ENCODE measurements around the gene HPCAL4.

The HPCAL4 gene

DNA sequence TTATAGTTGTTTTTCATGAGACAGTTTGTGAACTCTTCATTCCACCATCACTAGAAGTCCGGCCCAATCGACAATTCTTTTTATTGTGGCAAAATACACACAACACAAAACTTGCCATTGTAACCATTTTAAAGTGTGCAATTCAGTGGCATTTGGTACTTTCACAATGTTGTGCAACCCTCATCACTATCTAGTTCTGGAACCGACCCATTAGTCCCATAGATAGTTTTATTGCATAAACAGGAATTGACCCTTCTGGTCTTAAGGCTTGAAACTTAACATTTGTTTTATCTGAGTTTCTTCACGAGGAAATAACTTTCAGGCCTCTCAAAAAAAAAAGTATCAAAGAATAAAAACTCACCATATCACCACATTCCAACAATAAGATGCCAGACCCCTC lies 38.6 kb upstream of the HPCAL4 start:
- no peak overlapping the region for H3K4me3 ChIP-seq (replicated peaks; ENCODE audit: low read depth, low read length)
- TF ChIP-seq, protein P1, sequence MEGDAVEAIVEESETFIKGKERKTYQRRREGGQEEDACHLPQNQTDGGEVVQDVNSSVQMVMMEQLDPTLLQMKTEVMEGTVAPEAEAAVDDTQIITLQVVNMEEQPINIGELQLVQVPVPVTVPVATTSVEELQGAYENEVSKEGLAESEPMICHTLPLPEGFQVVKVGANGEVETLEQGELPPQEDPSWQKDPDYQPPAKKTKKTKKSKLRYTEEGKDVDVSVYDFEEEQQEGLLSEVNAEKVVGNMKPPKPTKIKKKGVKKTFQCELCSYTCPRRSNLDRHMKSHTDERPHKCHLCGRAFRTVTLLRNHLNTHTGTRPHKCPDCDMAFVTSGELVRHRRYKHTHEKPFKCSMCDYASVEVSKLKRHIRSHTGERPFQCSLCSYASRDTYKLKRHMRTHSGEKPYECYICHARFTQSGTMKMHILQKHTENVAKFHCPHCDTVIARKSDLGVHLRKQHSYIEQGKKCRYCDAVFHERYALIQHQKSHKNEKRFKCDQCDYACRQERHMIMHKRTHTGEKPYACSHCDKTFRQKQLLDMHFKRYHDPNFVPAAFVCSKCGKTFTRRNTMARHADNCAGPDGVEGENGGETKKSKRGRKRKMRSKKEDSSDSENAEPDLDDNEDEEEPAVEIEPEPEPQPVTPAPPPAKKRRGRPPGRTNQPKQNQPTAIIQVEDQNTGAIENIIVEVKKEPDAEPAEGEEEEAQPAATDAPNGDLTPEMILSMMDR (IDR thresholded peaks at IDR 0.05; ENCODE audit: low read depth, low read length, missing control alignments) = no peak
- no peak for DNase-seq (ENCODE audit: extremely low read depth, low read depth)

DNA sequence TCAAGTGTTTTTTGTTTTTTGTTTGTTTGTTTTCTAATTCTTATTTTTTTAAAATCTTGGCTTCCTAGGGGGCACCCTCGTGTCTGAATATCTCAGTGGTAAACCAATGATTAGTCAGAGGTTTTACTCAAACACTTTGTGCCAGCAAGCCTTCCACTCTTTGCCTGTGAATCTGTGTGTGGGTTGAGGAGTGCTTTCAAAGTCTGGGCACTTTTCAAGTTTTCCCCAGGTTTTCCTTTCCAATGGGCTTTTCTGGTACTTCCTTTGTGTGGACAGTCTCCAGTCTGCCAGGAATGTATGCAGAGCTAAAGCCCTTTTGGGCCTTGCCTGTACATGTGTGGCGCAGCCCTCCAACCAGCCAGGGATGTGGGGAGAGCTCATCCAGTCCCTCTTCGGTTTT lies 37.8 kb upstream of the HPCAL4 start:
- DNase-seq (ENCODE audit: extremely low read depth, low read depth) = no peak
- H3K4me3 ChIP-seq (replicated peaks; ENCODE audit: low read depth, low read length) = no peak overlapping the region
- TF ChIP-seq, protein P1 (IDR thresholded peaks at IDR 0.05; ENCODE audit: low read depth, low read length, missing control alignments) = no peak

DNA sequence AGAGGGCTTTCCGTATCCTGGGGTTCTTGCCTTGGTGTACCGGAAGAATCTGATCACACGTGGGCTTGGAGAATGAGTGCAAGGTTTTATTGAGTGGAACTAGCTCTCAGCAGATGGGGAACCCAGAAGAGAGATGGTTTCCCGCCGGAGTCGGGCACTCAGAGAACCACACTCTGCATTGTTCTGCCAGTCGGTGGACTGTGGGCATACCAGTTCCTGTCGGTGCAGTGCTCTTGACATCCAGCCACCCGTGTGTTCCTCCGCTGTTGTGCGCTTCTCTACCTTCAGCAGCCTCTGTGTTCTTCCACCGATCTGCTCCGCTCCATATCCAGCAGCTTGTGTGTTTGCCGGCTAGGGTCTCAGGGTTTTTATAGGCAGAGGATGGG lies 36.7 kb upstream of the HPCAL4 start:
- no peak for DNase-seq (ENCODE audit: extremely low read depth, low read depth)
- TF ChIP-seq, protein P1 (IDR thresholded peaks at IDR 0.05; ENCODE audit: low read depth, low read length, missing control alignments) = no peak
- H3K4me3 ChIP-seq (replicated peaks; ENCODE audit: low read depth, low read length) = no peak overlapping the region

DNA sequence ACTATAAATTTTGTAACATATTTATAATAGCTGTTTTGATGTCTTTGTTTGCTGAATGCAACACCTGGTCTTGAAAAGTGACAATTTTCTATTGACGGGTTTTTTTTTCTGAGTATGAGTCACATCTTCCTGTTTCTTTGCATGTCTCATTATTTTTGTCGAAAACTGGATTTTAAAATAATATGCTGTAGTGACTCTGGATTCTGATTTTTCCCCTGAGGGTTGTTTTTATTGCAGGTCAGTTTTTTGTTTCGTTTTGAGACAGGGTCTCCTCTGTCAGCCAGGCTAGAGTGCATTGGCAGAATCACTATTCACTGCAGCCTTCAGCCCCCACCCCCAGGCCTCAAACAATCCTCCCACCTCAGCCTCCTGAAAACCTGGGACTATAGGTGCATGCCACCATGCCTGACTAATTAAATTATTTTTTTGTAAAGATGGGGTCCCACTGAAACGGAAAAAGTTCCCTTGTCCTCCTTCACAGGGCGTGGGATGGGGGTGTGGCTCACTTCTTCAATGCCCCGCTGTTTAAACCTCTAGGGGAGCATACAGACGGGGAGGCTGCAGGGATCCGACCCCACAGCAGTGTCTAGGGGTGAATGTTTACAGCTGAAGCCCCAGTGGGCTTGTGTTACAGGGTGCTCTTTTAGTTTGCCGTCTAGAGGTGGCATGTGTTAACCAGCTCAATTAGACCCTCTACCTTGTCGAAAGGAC lies 36.1 kb upstream of the HPCAL4 start:
- TF ChIP-seq, protein P1 (IDR thresholded peaks at IDR 0.05; ENCODE audit: low read depth, low read length, missing control alignments) = no peak
- H3K4me3 ChIP-seq (replicated peaks; ENCODE audit: low read depth, low read length) = no peak overlapping the region
- no peak for DNase-seq (ENCODE audit: extremely low read depth, low read depth)

DNA sequence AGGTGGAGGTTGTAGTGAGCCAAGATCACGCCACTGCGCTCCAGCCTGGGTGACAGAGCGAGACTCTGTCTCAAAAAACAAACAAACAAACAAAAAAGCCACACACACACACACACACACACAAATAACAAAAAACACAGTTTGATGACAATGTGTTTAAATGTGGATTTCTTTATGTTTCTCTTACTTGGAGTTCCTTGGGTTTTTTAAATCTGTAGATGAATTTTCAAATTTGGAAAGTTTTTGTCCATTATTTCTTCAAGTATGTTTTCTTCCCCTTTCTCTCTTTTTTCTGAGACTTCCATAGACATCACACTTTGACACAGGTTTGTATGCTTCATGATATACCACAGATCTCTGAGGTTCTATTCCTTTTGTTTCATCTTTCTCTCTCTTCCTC lies 35.4 kb upstream of the HPCAL4 start:
- DNase-seq (ENCODE audit: extremely low read depth, low read depth) = no peak
- no peak overlapping the region for H3K4me3 ChIP-seq (replicated peaks; ENCODE audit: low read depth, low read length)
- TF ChIP-seq, protein P1 (IDR thresholded peaks at IDR 0.05; ENCODE audit: low read depth, low read length, missing control alignments) = no peak

DNA sequence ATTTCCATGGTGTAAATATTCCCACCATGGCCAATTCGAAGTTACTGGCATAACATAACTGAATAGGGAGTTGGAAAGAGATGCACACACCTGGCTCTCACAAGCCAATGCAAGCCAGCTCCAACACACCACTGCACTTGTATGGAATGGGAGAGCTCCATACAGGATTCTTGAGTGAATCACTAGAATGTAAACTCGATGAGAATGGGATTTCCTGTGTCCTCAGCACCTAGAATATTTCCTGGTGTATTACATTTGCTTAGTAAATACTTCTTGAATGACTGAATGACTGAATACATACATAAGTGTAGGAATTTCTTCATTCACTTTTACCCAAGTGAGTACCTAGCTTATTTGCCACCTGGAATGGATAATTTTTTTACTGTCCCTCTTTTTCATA lies 31.3 kb upstream of the HPCAL4 start:
- DNase-seq (ENCODE audit: extremely low read depth, low read depth) = no peak
- no peak overlapping the region for H3K4me3 ChIP-seq (replicated peaks; ENCODE audit: low read depth, low read length)
- TF ChIP-seq, protein P1 (IDR thresholded peaks at IDR 0.05; ENCODE audit: low read depth, low read length, missing control alignments) = no peak

DNA sequence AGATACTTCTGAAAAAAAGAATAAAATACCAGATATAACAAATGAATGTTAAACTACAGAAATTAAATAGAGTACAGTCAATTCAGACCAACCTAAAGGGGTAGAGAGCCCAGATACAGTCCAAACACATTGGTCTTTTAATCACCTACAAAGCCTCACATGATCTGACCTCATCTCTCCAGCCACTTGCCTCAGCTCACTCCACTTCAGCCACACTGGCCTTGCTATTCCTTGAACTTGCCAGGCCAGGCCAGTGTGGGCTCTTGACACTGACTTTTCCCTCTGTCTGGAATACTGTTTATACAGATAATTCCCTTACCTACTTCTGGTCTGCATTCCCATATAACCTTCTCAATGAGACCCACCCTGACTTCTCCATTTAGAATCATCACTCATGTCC lies 30.4 kb upstream of the HPCAL4 start:
- DNase-seq (ENCODE audit: extremely low read depth, low read depth) = no peak
- TF ChIP-seq, protein P1 (IDR thresholded peaks at IDR 0.05; ENCODE audit: low read depth, low read length, missing control alignments) = no peak

More for the DNA sequence above, 30.4 kb upstream of the HPCAL4 start:
- H3K4me3 ChIP-seq (replicated peaks; ENCODE audit: low read depth, low read length) = no peak overlapping the region
